Lower leg skin (tissue), 3 donors: ENCODE measurements around the gene GOLPH3.

ENCODE experiments used
- POLR2A ChIP-seq, 2 donors: fragments of 450-650 bp; IDR thresholded peaks; one replicate each; pipeline ENCODE4 v1.6.1; 2016 to 2017; ENCODE audit warnings: antibody characterized with exemption in 2 of 2, mild to moderate bottlenecking in 1 of 2, moderate library complexity in 1 of 2
- TF ChIP-seq, protein P1 (sequence below), 3 donors: fragments of 450-650 bp; IDR thresholded peaks; one replicate each; pipeline ENCODE4 v1.5.1; 2016; ENCODE audit warnings: antibody characterized with exemption in 3 of 3, mild to moderate bottlenecking in 3 of 3, moderate library complexity in 2 of 3

DNA sequence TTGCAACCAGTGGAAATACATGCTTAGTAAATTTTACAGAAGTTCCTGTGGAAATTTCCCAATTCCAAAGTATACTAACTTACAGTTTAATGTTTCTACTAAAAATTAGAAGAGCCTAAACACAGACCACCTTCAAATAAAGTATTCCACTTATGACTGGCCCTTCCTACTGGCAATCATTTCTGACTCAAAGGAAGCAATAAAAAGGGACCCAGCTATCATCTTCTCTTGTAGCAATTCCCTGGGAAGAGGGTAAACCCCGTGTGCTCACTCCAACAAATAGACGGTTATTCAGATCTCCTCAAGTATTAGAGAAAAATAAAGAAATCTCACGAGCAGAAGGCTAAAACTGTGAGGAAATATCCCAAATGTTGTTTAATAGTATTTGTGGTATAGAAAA is 43.3 kb downstream of the GOLPH3 start:
- TF ChIP-seq, protein P1, sequence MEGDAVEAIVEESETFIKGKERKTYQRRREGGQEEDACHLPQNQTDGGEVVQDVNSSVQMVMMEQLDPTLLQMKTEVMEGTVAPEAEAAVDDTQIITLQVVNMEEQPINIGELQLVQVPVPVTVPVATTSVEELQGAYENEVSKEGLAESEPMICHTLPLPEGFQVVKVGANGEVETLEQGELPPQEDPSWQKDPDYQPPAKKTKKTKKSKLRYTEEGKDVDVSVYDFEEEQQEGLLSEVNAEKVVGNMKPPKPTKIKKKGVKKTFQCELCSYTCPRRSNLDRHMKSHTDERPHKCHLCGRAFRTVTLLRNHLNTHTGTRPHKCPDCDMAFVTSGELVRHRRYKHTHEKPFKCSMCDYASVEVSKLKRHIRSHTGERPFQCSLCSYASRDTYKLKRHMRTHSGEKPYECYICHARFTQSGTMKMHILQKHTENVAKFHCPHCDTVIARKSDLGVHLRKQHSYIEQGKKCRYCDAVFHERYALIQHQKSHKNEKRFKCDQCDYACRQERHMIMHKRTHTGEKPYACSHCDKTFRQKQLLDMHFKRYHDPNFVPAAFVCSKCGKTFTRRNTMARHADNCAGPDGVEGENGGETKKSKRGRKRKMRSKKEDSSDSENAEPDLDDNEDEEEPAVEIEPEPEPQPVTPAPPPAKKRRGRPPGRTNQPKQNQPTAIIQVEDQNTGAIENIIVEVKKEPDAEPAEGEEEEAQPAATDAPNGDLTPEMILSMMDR (IDR thresholded peaks at IDR 0.05): no peak
- TF ChIP-seq POLR2A (IDR thresholded peaks at IDR 0.05): no peak
